Sigmoid colon (tissue), 4 donors: Measurements from ENCODE around the gene PELI2.

ENCODE experiments used
- POLR2AphosphoS5 ChIP-seq, 4 donors: sonication (generic); formaldehyde crosslinking; IDR thresholded peaks; one replicate each; pipeline ENCODE4 v1.6.1; 2017; ENCODE audit warnings: antibody characterized with exemption in 4 of 4
- TF ChIP-seq, protein P1 (sequence below), 4 experiments: fragments of 450-650 bp in 3 of 4; fragments of 200-600 bp in 1 of 4; IDR thresholded peaks; one replicate each; pipeline ENCODE4 v1.5.1; 2016 to 2019; ENCODE audit warnings: antibody characterized with exemption in 4 of 4, mild to moderate bottlenecking in 3 of 4, moderate library complexity in 2 of 4

DNA sequence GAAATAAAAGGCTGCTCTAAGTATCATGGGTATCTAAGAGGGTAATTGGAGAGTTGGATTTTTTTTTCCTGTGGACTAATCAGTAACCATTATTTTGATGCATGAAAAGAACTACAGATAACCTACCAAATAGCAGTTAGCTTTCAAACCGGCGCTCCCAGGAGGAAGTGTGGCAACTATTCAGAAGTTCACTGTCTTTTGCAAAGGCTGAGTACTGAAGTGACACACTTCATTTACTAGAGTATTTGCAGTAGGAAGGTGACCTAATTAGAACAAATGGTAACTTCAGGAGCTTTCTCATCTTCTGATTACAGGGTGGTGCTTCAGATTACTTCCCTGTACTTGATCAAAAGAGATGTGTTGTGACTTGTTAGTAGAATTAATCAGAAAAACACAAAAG is 87.7 kb downstream of the PELI2 start:
- TF ChIP-seq, protein P1, sequence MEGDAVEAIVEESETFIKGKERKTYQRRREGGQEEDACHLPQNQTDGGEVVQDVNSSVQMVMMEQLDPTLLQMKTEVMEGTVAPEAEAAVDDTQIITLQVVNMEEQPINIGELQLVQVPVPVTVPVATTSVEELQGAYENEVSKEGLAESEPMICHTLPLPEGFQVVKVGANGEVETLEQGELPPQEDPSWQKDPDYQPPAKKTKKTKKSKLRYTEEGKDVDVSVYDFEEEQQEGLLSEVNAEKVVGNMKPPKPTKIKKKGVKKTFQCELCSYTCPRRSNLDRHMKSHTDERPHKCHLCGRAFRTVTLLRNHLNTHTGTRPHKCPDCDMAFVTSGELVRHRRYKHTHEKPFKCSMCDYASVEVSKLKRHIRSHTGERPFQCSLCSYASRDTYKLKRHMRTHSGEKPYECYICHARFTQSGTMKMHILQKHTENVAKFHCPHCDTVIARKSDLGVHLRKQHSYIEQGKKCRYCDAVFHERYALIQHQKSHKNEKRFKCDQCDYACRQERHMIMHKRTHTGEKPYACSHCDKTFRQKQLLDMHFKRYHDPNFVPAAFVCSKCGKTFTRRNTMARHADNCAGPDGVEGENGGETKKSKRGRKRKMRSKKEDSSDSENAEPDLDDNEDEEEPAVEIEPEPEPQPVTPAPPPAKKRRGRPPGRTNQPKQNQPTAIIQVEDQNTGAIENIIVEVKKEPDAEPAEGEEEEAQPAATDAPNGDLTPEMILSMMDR (IDR thresholded peaks at IDR 0.05): no peak
- TF ChIP-seq POLR2AphosphoS5 (IDR thresholded peaks at IDR 0.05): no peak
